ENCODE measurements around the gene ZNF44.

DNA sequence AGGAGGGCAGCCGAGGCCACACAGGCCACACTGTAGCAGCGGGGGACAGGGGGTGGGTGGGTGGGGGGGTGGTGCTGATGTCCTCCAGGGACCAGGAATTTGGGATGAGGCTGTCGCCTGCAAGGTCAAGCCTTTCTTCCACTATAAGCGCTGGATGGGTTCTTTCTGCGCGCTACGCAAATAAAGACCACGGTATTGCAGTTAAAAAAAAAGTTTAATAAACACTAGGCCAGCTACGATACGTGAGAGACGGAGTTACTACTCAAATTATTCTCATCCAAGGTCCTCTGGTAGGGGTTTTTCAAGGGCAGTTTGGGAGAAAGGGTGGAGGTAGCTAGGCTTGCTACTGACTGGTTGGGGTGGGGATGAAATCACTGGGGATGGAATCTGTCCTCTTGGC is 508 bp upstream of the ZNF44 start:
- TF ChIP-seq POLR2A (IDR thresholded peaks at IDR 0.05; ENCODE audit: low read depth), result no peak
- no peak for TF ChIP-seq EP300 (IDR thresholded peaks at IDR 0.05)
- TF ChIP-seq, protein P1, sequence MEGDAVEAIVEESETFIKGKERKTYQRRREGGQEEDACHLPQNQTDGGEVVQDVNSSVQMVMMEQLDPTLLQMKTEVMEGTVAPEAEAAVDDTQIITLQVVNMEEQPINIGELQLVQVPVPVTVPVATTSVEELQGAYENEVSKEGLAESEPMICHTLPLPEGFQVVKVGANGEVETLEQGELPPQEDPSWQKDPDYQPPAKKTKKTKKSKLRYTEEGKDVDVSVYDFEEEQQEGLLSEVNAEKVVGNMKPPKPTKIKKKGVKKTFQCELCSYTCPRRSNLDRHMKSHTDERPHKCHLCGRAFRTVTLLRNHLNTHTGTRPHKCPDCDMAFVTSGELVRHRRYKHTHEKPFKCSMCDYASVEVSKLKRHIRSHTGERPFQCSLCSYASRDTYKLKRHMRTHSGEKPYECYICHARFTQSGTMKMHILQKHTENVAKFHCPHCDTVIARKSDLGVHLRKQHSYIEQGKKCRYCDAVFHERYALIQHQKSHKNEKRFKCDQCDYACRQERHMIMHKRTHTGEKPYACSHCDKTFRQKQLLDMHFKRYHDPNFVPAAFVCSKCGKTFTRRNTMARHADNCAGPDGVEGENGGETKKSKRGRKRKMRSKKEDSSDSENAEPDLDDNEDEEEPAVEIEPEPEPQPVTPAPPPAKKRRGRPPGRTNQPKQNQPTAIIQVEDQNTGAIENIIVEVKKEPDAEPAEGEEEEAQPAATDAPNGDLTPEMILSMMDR (IDR thresholded peaks at IDR 0.05), result no peak
- TF ChIP-seq POLR2AphosphoS5 (IDR thresholded peaks at IDR 0.05), result no peak
